K562 (cell line): ENCODE results near the gene ANKRD12. TPM values are rescaled to one million over a fixed set of nuclear protein-coding genes. Genes with fewer than 3 reads are reported as not detected.

ENCODE experiments used
- CBX1 ChIP-seq: sonication (generic); IDR thresholded peaks from 2 replicates; pipeline ENCODE4 v1.6.1; 2016; ENCODE audit warnings: antibody characterized with exemption, low read depth, mild to moderate bottlenecking
- CEBPB ChIP-seq: fragments of 450-650 bp; IDR thresholded peaks from 2 replicates; pipeline ENCODE4 v1.6.1; 2016; ENCODE audit warnings: missing genetic modification characterization, missing compliant biosample characterization
- ILK ChIP-seq: fragments of 450-650 bp; IDR thresholded peaks from 2 replicates; pipeline ENCODE4 v1.6.1; 2016; ENCODE audit warnings: missing genetic modification characterization, low read depth, mild to moderate bottlenecking, missing compliant biosample characterization, moderate library complexity, borderline replicate concordance
- MAZ ChIP-seq, 2 experiments: fragments of 450-650 bp in 1 of 2; sonication (generic) in 1 of 2; formaldehyde crosslinking; IDR thresholded peaks in 1 of 2; conservative IDR thresholded peaks in 1 of 2; 2 replicates each; pipeline versions ENCODE4 v1.4.0 to v1.5.0; 2020; ENCODE audit warnings: mild to moderate bottlenecking in 1 of 2, missing genetic modification reagents in 1 of 2
- NELFE ChIP-seq: IDR thresholded peaks from 2 replicates; pipeline ENCODE4 v1.6.1; 2011; ENCODE audit warnings: mild to moderate bottlenecking; ENCODE audit not compliant: insufficient read depth, insufficient read length
- NUFIP1 ChIP-seq: fragments of 450-650 bp; IDR thresholded peaks from 2 replicates; pipeline ENCODE4 v1.6.1; 2018; ENCODE audit not compliant: partially characterized antibody
- RBM22 ChIP-seq: fragments of 200-400 bp; formaldehyde crosslinking; IDR thresholded peaks from 2 replicates; pipeline ENCODE4 v1.6.1; 2018; ENCODE audit warnings: low read length, low read depth; ENCODE audit not compliant: poor library complexity, severe bottlenecking
- SIN3A ChIP-seq, 2 experiments: fragments of 150-350 bp in 1 of 2; IDR thresholded peaks; 2 replicates each; pipeline ENCODE4 v1.6.1; 2011 to 2016; ENCODE audit warnings: borderline replicate concordance in 2 of 2, low read depth in 2 of 2, low read length in 2 of 2, mild to moderate bottlenecking in 2 of 2, moderate library complexity in 2 of 2; ENCODE audit not compliant: control insufficient read depth in 1 of 2
- TGIF2 ChIP-seq: sonication (generic); formaldehyde crosslinking; IDR thresholded peaks from 2 replicates; pipeline ENCODE4 v1.8.1; 2022; ENCODE audit warnings: mild to moderate bottlenecking, missing genetic modification reagents, moderate library complexity
- USF2 ChIP-seq: sonication (generic); formaldehyde crosslinking; IDR thresholded peaks from 2 replicates; pipeline ENCODE4 v1.5.0; 2020; ENCODE audit warnings: missing genetic modification reagents
- ZNF133 ChIP-seq: fragments of 250-450 bp; sonication (Bioruptor Pico); IDR thresholded peaks from 2 replicates; pipeline ENCODE4 v1.4.0; 2020; ENCODE audit warnings: mild to moderate bottlenecking
- polyA plus RNA-seq, 8 experiments: library from polyadenylated mRNA; depleted of rRNA in 4 of 8; stranded (reverse) in 5 of 8; unstranded in 3 of 8; fragments of >200 nt; fragmentation: Nextera tagmentation in 2 of 8; fragmentation: Illumina TruSeq in 1 of 8; extraction: Ambion mirVana in 2 of 8; extraction: Trizol in 1 of 8; gene quantifications; 2 replicates each; pipeline versions ENCODE4 v1.2.1 to v1.2.3, GENCODE V29; 2011 to 2014; ENCODE audit warnings: inconsistent platforms in 1 of 8, missing spikeins in 1 of 8
- total RNA-seq, 7 experiments: library from RNA; depleted of rRNA in 6 of 7; stranded (reverse); fragments of >200 nt in 6 of 7; fragmentation: Illumina TruSeq in 2 of 7; extraction: Trizol in 2 of 7; gene quantifications; 2 replicates each; pipeline versions ENCODE4 v1.2.1 to v1.2.3, GENCODE V29; 2011 to 2021; ENCODE audit warnings: low replicate concordance in 1 of 7
- TF ChIP-seq, protein P1 (sequence below): fragments of 450-650 bp; formaldehyde crosslinking; IDR thresholded peaks from 2 replicates; pipeline ENCODE4 v1.4.0; 2022; ENCODE audit warnings: mild to moderate bottlenecking, moderate library complexity
- TF ChIP-seq, protein P2 (sequence below): fragments of 450-650 bp; IDR thresholded peaks from 2 replicates; pipeline ENCODE4 v1.6.1; 2018; ENCODE audit not compliant: partially characterized antibody
- TF ChIP-seq, protein P3 (sequence below): sonication (generic); formaldehyde crosslinking; IDR thresholded peaks from 2 replicates; pipeline ENCODE4 v1.8.0; 2022; ENCODE audit warnings: mild to moderate bottlenecking, missing genetic modification reagents
- TF ChIP-seq, protein P4 (sequence below): IDR thresholded peaks from 2 replicates; pipeline ENCODE4 v1.6.1; 2016; ENCODE audit warnings: missing genetic modification characterization, missing compliant biosample characterization
- TF ChIP-seq, protein P5 (sequence below): fragments of 200-800 bp; sonication (Bioruptor generic); IDR thresholded peaks from 2 replicates; pipeline ENCODE4 v1.6.1; 2017; ENCODE audit warnings: missing genetic modification characterization, missing compliant biosample characterization

Gene ANKRD12
- total and polyA plus RNA-seq, 9 of the 15 experiments (the other 6 are each of a cell fraction or from before 2014, with no cell fraction given), result 6.6 to 28.2 (median 16.0) TPM

DNA sequence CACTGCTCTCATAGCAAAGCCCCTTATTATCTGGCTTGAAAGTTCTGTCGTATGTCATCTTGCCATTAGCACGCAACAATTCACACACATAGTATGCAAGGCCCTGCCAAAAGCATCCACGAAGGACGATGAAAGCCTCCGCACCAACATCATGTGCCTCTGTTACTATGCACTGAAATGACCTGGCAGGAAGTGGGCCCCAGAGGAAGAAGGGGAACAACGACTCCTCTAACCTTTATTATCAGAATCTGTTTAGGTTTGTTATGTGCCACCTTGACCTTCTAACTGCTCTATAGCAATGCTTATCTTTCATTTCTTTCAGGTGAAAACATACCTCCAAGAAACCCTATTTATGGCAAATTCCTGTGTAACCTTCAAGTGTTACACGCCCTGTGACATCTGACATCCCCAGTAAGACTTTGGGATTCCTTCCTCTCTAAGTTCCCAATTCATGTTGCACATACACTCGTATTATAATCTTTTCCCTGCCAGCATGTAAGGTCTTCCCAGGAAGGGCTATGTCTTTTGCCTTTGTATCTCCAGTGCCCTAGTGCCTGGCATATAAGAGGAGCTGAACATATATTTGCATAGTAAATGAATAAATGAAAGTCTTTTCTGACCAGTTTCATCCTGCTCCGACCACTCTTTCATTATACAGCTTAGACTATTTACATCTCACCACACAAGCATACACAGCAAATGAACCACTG lies 41.1 kb upstream of the ANKRD12 start (continued):
- TF ChIP-seq, protein P1, sequence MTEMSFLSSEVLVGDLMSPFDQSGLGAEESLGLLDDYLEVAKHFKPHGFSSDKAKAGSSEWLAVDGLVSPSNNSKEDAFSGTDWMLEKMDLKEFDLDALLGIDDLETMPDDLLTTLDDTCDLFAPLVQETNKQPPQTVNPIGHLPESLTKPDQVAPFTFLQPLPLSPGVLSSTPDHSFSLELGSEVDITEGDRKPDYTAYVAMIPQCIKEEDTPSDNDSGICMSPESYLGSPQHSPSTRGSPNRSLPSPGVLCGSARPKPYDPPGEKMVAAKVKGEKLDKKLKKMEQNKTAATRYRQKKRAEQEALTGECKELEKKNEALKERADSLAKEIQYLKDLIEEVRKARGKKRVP (CRISPR knock-in tag), result 0 out of 2 replicates have a peak, but pooled peaks have one; percentile 15
- TF ChIP-seq USF2 (CRISPR knock-in tag), result no peak
- TF ChIP-seq NUFIP1, result no peak
- TF ChIP-seq, protein P2, sequence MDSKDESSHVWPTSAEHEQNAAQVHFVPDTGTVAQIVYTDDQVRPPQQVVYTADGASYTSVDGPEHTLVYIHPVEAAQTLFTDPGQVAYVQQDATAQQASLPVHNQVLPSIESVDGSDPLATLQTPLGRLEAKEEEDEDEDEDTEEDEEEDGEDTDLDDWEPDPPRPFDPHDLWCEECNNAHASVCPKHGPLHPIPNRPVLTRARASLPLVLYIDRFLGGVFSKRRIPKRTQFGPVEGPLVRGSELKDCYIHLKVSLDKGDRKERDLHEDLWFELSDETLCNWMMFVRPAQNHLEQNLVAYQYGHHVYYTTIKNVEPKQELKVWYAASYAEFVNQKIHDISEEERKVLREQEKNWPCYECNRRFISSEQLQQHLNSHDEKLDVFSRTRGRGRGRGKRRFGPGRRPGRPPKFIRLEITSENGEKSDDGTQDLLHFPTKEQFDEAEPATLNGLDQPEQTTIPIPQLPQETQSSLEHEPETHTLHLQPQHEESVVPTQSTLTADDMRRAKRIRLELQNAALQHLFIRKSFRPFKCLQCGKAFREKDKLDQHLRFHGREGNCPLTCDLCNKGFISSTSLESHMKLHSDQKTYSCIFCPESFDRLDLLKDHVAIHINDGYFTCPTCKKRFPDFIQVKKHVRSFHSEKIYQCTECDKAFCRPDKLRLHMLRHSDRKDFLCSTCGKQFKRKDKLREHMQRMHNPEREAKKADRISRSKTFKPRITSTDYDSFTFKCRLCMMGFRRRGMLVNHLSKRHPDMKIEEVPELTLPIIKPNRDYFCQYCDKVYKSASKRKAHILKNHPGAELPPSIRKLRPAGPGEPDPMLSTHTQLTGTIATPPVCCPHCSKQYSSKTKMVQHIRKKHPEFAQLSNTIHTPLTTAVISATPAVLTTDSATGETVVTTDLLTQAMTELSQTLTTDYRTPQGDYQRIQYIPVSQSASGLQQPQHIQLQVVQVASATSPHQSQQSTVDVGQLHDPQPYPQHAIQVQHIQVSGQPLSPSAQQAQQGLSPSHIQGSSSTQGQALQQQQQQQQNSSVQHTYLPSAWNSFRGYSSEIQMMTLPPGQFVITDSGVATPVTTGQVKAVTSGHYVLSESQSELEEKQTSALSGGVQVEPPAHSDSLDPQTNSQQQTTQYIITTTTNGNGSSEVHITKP, result peak; percentile 15
- no peak for TF ChIP-seq MAZ (CRISPR knock-in tag; conservative IDR thresholded peaks at IDR 0.05 in 1 of 2, IDR thresholded peaks at IDR 0.05 in 1 of 2)
- no peak for TF ChIP-seq TGIF2 (CRISPR knock-in tag)
- TF ChIP-seq SIN3A (IDR thresholded peaks at IDR 0.05; ENCODE audit: borderline replicate concordance in 2 of 2, control insufficient read depth in 1 of 2, low read depth in 2 of 2, low read length in 2 of 2), result no peak
- TF ChIP-seq, protein P3, sequence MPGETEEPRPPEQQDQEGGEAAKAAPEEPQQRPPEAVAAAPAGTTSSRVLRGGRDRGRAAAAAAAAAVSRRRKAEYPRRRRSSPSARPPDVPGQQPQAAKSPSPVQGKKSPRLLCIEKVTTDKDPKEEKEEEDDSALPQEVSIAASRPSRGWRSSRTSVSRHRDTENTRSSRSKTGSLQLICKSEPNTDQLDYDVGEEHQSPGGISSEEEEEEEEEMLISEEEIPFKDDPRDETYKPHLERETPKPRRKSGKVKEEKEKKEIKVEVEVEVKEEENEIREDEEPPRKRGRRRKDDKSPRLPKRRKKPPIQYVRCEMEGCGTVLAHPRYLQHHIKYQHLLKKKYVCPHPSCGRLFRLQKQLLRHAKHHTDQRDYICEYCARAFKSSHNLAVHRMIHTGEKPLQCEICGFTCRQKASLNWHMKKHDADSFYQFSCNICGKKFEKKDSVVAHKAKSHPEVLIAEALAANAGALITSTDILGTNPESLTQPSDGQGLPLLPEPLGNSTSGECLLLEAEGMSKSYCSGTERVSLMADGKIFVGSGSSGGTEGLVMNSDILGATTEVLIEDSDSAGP, result no peak
- TF ChIP-seq NELFE, result no peak
- TF ChIP-seq ILK (tag), result no peak
- no peak for TF ChIP-seq ZNF133 (CRISPR knock-in tag)
- TF ChIP-seq RBM22, result no peak
- TF ChIP-seq CEBPB (tag), result no peak
- TF ChIP-seq, protein P4, sequence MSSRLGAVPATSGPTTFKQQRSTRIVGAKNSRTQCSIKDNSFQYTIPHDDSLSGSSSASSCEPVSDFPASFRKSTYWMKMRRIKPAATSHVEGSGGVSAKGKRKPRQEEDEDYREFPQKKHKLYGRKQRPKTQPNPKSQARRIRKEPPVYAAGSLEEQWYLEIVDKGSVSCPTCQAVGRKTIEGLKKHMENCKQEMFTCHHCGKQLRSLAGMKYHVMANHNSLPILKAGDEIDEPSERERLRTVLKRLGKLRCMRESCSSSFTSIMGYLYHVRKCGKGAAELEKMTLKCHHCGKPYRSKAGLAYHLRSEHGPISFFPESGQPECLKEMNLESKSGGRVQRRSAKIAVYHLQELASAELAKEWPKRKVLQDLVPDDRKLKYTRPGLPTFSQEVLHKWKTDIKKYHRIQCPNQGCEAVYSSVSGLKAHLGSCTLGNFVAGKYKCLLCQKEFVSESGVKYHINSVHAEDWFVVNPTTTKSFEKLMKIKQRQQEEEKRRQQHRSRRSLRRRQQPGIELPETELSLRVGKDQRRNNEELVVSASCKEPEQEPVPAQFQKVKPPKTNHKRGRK (tag), result no peak
- TF ChIP-seq CBX1, result no peak
- TF ChIP-seq, protein P5, sequence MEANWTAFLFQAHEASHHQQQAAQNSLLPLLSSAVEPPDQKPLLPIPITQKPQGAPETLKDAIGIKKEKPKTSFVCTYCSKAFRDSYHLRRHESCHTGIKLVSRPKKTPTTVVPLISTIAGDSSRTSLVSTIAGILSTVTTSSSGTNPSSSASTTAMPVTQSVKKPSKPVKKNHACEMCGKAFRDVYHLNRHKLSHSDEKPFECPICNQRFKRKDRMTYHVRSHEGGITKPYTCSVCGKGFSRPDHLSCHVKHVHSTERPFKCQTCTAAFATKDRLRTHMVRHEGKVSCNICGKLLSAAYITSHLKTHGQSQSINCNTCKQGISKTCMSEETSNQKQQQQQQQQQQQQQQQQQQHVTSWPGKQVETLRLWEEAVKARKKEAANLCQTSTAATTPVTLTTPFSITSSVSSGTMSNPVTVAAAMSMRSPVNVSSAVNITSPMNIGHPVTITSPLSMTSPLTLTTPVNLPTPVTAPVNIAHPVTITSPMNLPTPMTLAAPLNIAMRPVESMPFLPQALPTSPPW, result no peak
